DOHH2 (cell line): ENCODE results near the gene SLC6A12.

Experiments
- EZH2phosphoT487 ChIP-seq: fragments of 200-600 bp; sonication (generic); IDR thresholded peaks from 2 replicates; pipeline ENCODE4 v1.6.1; 2017; ENCODE audit warnings: borderline replicate concordance, mild to moderate bottlenecking, antibody characterized with exemption, low read length, moderate library complexity, mixed read lengths
- TF ChIP-seq, protein P1 (sequence below): fragments of 200-600 bp; sonication (generic); IDR thresholded peaks from one replicate; pipeline ENCODE4 v1.5.1; 2014; ENCODE audit warnings: antibody characterized with exemption, mild to moderate bottlenecking, low read depth, low read length; ENCODE audit not compliant: poor library complexity, severe bottlenecking

DNA sequence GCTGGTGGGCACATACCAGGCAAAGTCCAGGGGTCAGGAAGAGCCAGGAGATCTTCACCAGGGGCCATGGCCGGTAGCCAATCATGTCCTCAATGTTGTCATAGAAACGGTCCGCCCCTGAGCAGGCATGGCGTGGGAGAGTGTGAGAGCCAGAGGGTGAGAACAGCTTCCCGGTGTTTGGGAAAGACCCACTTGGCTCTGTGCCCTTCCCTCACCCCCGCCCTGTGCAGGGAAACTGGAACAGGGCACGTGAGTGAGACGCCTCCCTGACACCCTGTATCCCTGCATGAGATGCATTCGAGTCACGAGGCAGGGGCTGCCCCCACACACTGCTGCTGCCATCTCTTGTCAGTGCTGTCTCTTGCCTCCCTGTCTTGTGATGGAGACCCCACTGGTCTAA lies 20.7 kb downstream of the SLC6A12 start:
- no peak for TF ChIP-seq EZH2phosphoT487
- TF ChIP-seq, protein P1, sequence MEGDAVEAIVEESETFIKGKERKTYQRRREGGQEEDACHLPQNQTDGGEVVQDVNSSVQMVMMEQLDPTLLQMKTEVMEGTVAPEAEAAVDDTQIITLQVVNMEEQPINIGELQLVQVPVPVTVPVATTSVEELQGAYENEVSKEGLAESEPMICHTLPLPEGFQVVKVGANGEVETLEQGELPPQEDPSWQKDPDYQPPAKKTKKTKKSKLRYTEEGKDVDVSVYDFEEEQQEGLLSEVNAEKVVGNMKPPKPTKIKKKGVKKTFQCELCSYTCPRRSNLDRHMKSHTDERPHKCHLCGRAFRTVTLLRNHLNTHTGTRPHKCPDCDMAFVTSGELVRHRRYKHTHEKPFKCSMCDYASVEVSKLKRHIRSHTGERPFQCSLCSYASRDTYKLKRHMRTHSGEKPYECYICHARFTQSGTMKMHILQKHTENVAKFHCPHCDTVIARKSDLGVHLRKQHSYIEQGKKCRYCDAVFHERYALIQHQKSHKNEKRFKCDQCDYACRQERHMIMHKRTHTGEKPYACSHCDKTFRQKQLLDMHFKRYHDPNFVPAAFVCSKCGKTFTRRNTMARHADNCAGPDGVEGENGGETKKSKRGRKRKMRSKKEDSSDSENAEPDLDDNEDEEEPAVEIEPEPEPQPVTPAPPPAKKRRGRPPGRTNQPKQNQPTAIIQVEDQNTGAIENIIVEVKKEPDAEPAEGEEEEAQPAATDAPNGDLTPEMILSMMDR: no peak
